K562 (cell line): ENCODE measurements around the gene CEACAM18. TPM values are rescaled to one million over a fixed set of nuclear protein-coding genes. Genes with fewer than 3 reads are reported as not detected.

ENCODE experiments used
- CREM ChIP-seq: IDR thresholded peaks from 2 replicates; pipeline ENCODE4 v1.6.1; 2014; ENCODE audit warnings: antibody characterized with exemption, low read depth
- EWSR1 ChIP-seq: fragments of 450-650 bp; IDR thresholded peaks from 2 replicates; pipeline ENCODE4 v1.6.1; 2018; ENCODE audit warnings: borderline replicate concordance, mild to moderate bottlenecking, low read depth, moderate library complexity; ENCODE audit not compliant: partially characterized antibody
- FOXK1 ChIP-seq: sonication (generic); formaldehyde crosslinking; IDR thresholded peaks from 2 replicates; pipeline ENCODE4 v1.8.0; 2022; ENCODE audit warnings: missing genetic modification reagents, mild to moderate bottlenecking, borderline replicate concordance
- GTF2B ChIP-seq: IDR thresholded peaks from 2 replicates; pipeline ENCODE4 v1.6.1; 2011; ENCODE audit not compliant: insufficient read length; ENCODE audit errors: extremely low read depth
- GTF3C2 ChIP-seq: IDR thresholded peaks from 3 replicates; pipeline ENCODE4 v1.6.1; 2011; ENCODE audit warnings: borderline replicate concordance, mild to moderate bottlenecking, moderate library complexity; ENCODE audit not compliant: insufficient read length; ENCODE audit errors: extremely low read depth
- HIVEP1 ChIP-seq: fragments of 250-450 bp; sonication (Bioruptor Pico); IDR thresholded peaks from 2 replicates; pipeline ENCODE4 v1.4.0; 2020; ENCODE audit warnings: mild to moderate bottlenecking
- HNRNPK ChIP-seq: fragments of 200-400 bp; formaldehyde crosslinking; IDR thresholded peaks from one replicate; pipeline ENCODE4 v1.6.1; 2018; ENCODE audit warnings: mild to moderate bottlenecking, low read depth, low read length; ENCODE audit not compliant: poor library complexity, severe bottlenecking
- MLX ChIP-seq, 2 experiments: fragments of 450-650 bp in 1 of 2; sonication (generic) in 1 of 2; formaldehyde crosslinking; conservative IDR thresholded peaks; 2 replicates each; pipeline versions ENCODE4 v1.4.0 to v1.8.1; 2020 to 2022; ENCODE audit warnings: mild to moderate bottlenecking in 1 of 2, missing genetic modification reagents in 1 of 2
- MTA3 ChIP-seq: fragments of 450-650 bp; formaldehyde crosslinking; IDR thresholded peaks from 2 replicates; pipeline ENCODE4 v1.6.1; 2017; ENCODE audit warnings: mild to moderate bottlenecking, borderline replicate concordance
- NR1H2 ChIP-seq: sonication (generic); formaldehyde crosslinking; IDR thresholded peaks from 2 replicates; pipeline ENCODE4 v1.4.0; 2020; ENCODE audit warnings: mild to moderate bottlenecking, missing genetic modification reagents
- PKNOX1 ChIP-seq: fragments of 450-650 bp; IDR thresholded peaks from 2 replicates; pipeline ENCODE4 v1.6.1; 2016
- RB1 ChIP-seq: fragments of 450-650 bp; IDR thresholded peaks from 2 replicates; pipeline ENCODE4 v1.6.1; 2017; ENCODE audit warnings: low read depth, mild to moderate bottlenecking
- ZBTB43 ChIP-seq: sonication (generic); formaldehyde crosslinking; IDR thresholded peaks from 2 replicates; pipeline ENCODE4 v1.8.0; 2023; ENCODE audit warnings: mild to moderate bottlenecking, missing genetic modification reagents
- ZNF146 ChIP-seq: IDR thresholded peaks from one replicate; pipeline ENCODE4 v1.6.1; 2018; ENCODE audit warnings: missing compliant biosample characterization; ENCODE audit not compliant: unreplicated experiment
- ZNF24 ChIP-seq: fragments of 450-650 bp; IDR thresholded peaks from 2 replicates; pipeline ENCODE4 v1.6.1; 2016
- ZNF699 ChIP-seq: fragments of 250-450 bp; sonication (Bioruptor Pico); IDR thresholded peaks from 2 replicates; pipeline ENCODE4 v1.8.0; 2021; ENCODE audit warnings: mild to moderate bottlenecking, moderate library complexity; ENCODE audit not compliant: insufficient replicate concordance
- polyA plus RNA-seq, 8 experiments: library from polyadenylated mRNA; depleted of rRNA in 4 of 8; stranded (reverse) in 5 of 8; unstranded in 3 of 8; fragments of >200 nt; fragmentation: Nextera tagmentation in 2 of 8; fragmentation: Illumina TruSeq in 1 of 8; extraction: Ambion mirVana in 2 of 8; extraction: Trizol in 1 of 8; gene quantifications; 2 replicates each; pipeline versions ENCODE4 v1.2.1 to v1.2.3, GENCODE V29; 2011 to 2014; ENCODE audit warnings: inconsistent platforms in 1 of 8, missing spikeins in 1 of 8
- total RNA-seq, 7 experiments: library from RNA; depleted of rRNA in 6 of 7; stranded (reverse); fragments of >200 nt in 6 of 7; fragmentation: Illumina TruSeq in 2 of 7; extraction: Trizol in 2 of 7; gene quantifications; 2 replicates each; pipeline versions ENCODE4 v1.2.1 to v1.2.3, GENCODE V29; 2011 to 2021; ENCODE audit warnings: low replicate concordance in 1 of 7

CEACAM18 gene
- total and polyA plus RNA-seq, 9 of the 15 experiments (the other 6 are each of a cell fraction or from before 2014, with no cell fraction given), result 0.08 to 0.24 (median 0.15) TPM; not detected in 3

- TF ChIP-seq GTF2B (no peak), RB1 (no peak), MTA3 (no peak; the same call in 1 of the 2 replicates), MLX (CRISPR knock-in tag; conservative IDR thresholded peaks at IDR 0.05) (no peak), NR1H2 (CRISPR knock-in tag) (no peak), HIVEP1 (no peak), ZBTB43 (CRISPR knock-in tag) (no peak), FOXK1 (no peak), GTF3C2 (no peak), CREM (peak; percentile 65), EWSR1 (no peak), HNRNPK (no peak), ZNF24 (peak; percentile 34; the same call in 1 of the 2 replicates), PKNOX1 (0 out of 2 replicates have a peak, but pooled peaks have one; percentile 19), ZNF146 (CRISPR knock-in tag) (no peak), ZNF699 (CRISPR knock-in tag) (no peak)
Observed at GRCh38 chr19:51460164-51460992, 18.0 kb upstream of the CEACAM18 start (continued).
